OCI-M2 (cell line): Measurements from ENCODE around the gene MKLN1.

Experiments
- DNase-seq: peaks from one replicate; lab custom pipeline; 2025; ENCODE audit not compliant: unreplicated experiment; lab: John Stamatoyannopoulos, UW

MKLN1 gene

DNA sequence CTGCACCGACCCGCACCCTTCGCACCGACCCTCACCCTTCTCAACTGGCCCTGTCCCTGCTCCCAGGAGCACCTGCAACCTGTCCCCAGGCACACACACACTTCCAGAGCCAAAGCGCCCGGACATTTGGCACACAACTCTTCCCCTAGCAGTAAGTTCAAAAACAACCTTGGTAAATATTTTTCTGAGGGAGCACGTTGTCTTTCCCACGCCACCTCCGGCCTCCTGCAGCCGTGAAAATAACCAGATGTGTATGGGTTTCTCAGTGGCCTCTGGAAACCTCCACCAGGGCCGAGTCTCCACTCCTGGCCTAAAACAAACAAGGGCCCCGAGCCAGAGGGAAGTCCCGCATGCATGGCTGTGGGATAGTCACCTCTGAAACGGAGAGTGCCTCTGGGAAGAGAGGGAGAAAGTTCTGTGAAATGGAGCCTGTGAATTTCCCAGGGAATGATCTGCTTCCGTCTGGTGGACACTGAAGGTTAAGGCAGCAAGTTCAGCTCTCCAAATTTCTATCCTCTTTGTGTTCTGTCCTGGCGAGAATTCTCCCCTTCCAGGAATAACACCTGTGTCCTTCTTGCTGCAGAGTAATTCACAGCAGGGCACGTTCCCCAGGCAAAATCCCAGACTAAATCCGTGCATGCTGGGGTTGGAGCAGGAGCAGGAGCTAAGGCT, 213.0 kb downstream of the MKLN1 start:
- no peak for DNase-seq

DNA sequence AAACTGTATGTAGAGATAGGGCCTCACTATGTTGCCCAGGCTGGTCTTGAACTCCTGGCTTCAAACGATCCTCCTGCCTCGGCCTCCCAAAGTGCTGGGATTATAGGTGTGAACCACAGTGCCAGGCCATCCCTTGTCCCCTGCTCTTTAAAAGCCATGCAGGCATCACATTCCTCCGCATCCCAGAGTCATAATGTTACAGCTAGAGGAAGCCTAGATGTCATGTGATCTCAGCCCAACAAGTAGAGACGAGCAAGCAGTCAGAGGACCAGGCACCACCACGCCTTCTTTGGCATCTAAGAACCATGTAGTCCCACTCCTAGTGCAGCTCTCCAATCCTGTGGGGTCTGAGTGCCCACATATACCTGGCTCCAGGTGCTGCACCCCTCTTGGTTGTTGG, 215.6 kb downstream of the MKLN1 start:
- no peak for DNase-seq

DNA sequence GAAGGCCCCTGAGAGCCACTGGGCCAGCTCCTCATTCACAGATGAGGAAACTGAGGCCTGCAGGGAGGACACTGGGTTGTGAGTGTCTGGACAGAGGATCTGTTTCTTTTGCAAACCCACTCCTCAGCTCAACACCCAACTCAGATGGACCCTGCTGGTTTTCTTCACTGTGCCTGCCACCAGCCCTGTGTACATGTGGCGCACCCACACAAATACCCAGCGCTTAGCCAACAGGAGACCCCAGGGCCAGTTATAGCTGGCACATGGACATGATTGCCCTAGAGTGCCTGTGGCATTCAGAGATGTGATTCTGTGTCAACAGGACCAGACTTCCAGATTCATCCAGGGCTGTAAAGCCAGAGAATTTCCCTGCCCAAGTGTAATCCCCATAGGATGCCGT, 216.3 kb downstream of the MKLN1 start:
- no peak for DNase-seq

DNA sequence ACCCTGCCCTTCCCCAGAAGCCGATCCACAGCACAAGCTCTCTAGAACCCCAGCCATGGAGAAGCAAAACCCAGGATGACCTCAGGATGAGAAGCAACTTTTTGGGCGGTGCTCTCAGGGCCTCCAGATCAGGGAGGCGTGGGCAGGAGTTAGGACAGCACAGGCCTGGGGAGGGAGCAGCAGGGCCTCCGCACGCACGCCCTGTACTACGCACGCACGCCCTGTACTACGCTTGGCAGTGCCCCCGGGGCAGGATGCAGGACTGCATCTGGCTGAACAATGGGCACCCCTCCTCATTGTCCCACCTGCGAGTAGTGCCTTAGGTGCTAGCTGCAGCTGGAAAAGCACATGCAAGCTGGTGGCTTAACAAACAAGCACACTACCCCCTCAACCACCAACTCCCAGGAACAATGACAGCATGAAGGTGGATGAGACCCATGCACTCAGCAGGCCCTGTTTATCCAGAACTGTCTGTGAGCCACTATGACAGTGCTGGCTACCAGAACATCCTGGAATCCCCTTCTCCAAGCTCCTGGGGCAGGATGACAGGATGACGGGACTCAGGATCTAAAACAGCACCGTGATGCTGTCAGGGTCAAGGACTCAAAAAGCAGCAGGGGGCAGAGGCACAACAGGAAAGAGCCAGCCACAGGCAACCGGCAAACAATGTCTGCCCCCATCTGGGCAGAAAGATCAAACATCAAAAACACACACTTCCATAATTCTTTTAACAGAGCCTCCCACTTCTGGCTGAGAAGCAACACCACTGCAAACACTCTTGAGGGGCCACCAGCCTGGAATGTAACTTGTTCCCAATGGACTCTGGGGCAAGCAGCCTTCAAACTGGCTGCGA, 217.0 kb downstream of the MKLN1 start:
- no peak for DNase-seq

DNA sequence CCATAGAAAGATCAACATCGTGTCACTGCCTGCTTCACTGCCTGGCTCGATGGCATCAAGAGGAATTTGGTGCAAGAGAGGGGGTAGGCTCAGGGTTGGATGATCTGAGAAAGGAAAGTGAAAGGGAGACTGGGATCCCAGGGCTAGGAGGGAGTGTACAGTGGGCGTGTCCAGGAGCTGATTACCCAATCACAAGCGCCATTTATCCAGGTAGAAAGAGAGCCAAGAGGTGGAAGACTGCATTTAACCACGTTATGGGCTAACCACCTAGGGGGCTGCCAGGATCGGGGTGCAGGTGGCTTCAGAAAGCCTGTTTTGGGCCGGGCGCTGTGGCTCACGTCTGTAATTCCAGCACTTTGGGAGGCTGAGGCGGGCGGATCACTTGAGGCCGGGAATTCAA, 218.4 kb downstream of the MKLN1 start:
- DNase-seq = no peak
